ENCODE data around the gene RNF181.
"Not testable (repeated sequence)": the region's sequence is repeated elsewhere in the genome, so short reads cannot be mapped to it uniquely, and the experiment has no call there.

RNF181 gene

DNA sequence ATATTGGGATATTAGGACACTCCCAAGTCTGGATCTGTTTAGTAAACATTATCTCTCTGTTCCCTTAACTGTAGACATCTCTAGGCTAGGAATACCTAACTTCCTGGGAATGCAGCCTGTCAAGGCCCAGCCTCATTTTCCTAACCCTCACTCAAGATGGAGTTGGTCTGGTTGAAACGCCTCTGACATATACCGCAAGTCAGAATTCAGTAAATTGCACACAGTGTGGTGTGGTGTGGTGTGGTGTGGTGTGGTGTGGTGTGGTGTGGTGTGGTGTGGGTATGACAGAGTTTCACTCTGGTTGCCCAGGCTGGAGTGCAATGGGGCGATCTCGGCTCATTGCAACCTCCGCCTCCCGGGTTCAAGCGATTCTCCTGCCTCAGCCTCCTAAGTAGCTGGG lies 19.2 kb downstream of the RNF181 start:
- DNase-seq (ENCODE audit: low spot score), result not testable (repeated sequence)

DNA sequence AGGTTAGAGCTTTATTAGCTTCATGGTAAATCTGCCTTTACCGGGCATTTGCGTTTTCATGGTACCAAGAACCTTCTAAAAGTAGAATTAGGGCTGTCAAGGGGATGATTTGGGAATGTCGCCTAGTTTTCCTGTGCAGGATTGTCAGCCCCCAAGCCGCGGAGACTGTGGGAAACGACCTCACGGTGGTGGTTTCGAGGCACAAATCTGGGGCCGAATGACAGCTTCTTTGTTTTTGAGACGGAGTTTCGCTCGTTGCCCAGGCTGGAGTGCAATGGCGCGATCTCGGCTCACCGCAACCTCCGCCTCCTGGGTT lies 19.8 kb downstream of the RNF181 start:
- DNase-seq (ENCODE audit: low spot score), result no peak

DNA sequence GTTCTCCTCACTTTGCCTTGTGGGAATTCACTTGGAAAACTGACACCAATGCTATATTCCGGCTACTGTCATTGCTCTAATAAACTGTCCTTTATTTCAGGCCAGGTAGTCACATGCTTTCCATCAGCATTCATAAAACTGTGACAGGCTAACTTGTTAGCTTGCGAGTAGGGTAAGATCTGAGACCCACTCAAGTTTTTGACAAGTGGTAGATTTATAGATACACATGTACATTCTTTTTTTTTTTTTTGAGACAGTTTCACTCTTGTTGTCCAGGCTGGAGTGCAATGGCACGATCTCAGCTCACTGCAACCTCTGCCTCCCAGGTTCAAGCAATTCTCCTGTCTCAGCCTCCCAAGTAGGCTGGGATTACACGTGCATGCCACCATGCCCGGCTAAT lies 22.2 kb downstream of the RNF181 start:
- DNase-seq (ENCODE audit: low spot score), result not testable (repeated sequence)

- no peak for DNase-seq (ENCODE audit: low spot score)
These were observed 24.1 kb downstream of the RNF181 start for GRCh38 chr2:85619617-85620016.

GRCh38 chr2:85621338-85621737 lies 25.8 kb downstream of the RNF181 start:
- DNase-seq (ENCODE audit: low spot score), result no peak

DNA sequence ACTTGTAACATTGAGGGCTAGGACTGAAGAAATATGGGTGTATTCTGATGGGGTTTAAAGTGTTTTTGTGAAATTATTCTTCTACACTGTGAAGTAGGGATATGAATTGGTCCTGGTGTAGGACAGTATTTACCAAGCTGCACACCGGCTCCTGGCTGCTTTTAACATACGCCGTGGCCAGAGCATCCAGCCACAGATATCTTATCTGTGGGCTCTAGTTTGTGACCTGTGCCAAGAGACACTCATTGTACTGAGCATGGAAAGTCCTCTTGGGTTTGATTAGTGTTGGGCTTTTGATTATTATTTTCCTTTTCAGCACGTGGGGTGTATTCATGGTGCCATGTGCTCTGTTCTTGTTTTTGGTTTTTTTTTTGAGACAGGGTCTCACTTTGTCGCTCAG lies 28.4 kb downstream of the RNF181 start:
- DNase-seq (ENCODE audit: low spot score), result no peak

DNA sequence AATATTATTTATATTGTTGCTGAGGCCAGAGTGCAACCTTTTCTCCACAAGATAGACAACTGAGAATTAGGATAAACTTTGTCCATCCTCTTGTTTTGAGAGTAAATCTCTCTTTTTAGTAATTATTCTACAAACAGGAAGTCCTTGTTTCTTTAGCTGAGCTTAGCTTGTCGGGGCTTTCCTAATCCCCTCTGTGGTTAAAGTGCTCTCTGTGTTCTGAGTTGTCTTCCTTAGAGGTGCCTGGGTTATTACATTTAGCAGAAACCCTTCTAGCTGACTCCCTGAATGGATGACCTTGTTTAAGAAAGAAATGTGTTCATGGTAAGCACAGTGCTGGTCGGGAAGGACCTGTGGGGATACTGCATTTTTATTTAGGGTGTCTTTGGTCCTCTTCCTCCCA lies 33.1 kb downstream of the RNF181 start:
- DNase-seq (ENCODE audit: low spot score), result no peak

DNA sequence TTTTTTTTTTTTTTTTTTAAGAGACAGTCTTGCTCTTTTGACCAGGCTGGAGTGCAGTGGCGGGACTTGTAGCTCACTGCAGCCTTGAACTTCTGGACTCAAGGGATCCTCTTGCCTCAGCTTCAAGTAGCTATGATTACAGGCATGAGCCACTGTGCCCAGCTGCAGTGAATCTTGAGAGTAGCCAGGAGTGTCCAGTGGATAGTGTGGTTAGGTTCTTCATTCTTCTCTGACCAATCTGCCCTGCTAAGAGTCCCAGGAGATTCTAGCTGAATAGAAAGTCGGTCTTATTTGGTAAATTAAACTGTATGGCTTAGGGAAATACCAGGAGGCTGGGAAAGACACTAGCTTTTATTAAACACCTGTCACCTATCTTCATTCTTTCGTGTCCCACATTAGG lies 35.8 kb downstream of the RNF181 start:
- DNase-seq (ENCODE audit: low spot score), result no peak

GRCh38 chr2:85635011-85635410 lies 39.5 kb downstream of the RNF181 start:
- no peak for DNase-seq (ENCODE audit: low spot score)

- no peak for DNase-seq (ENCODE audit: low spot score)
These were observed 40.1 kb downstream of the RNF181 start for GRCh38 chr2:85635636-85636035.

DNA sequence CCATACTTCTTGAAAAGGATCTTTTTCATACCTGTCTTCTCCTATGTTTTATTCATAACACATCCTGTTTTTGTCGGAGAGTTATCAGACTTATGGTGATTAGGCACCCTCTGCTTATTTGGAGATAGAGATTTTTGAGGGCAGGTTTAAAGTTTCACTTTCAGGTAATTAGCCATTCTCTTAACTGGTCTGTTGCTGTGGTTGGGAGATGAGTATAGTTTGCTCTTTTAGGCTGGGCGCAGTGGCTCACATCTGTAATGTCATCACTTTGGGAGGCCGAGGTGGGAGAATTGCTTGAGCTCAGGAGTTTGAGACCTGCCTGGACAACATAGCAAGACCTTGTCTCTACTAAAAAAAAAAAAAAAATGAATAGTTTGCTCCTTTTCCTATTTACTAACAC lies 47.2 kb downstream of the RNF181 start:
- no peak for DNase-seq (ENCODE audit: low spot score)

- DNase-seq (ENCODE audit: low spot score), result no peak
These were observed 49.4 kb downstream of the RNF181 start for GRCh38 chr2:85644909-85645308.

- no peak for DNase-seq (ENCODE audit: low spot score)
These were observed 50.6 kb downstream of the RNF181 start for GRCh38 chr2:85646166-85646565.
